H9 (cell line): ENCODE data around the gene NUDT3. TPM values are rescaled to one million over a fixed set of nuclear protein-coding genes. Genes with fewer than 3 reads are reported as not detected.

ENCODE experiments used
- DNase-seq: peaks from one replicate; pipeline ENCODE4 v3.0.0-alpha.2; 2017
- H2AFZ ChIP-seq: one replicate; pipeline ENCODE4 v1.6.1; 2013; ENCODE audit warnings: mild to moderate bottlenecking, low read length, control low read depth, moderate library complexity
- H2AK5ac ChIP-seq: 2 replicates; pipeline ENCODE4 v1.6.1; 2013; ENCODE audit warnings: low read length, control low read depth, mixed read lengths; ENCODE audit not compliant: insufficient read length
- H2BK120ac ChIP-seq: one replicate; pipeline ENCODE4 v1.6.1; 2013; ENCODE audit warnings: low read depth, mild to moderate bottlenecking, low read length, control low read depth, inconsistent platforms; ENCODE audit not compliant: poor library complexity, severe bottlenecking
- H2BK12ac ChIP-seq: 2 replicates; pipeline ENCODE4 v1.6.1; 2013; ENCODE audit warnings: low read length, control low read depth, mixed read lengths, low read depth; ENCODE audit not compliant: insufficient read length
- H2BK15ac ChIP-seq: 2 replicates; pipeline ENCODE4 v1.6.1; 2013; ENCODE audit warnings: low read depth, low read length, control low read depth
- H2BK20ac ChIP-seq: one replicate; pipeline ENCODE4 v1.6.1; 2013; ENCODE audit warnings: low read depth, mild to moderate bottlenecking, low read length, control low read depth, inconsistent platforms; ENCODE audit not compliant: poor library complexity, severe bottlenecking
- H2BK5ac ChIP-seq: 2 replicates; pipeline ENCODE4 v1.6.1; 2013; ENCODE audit warnings: low read length, control low read depth, mixed read lengths; ENCODE audit not compliant: insufficient read length
- H3K14ac ChIP-seq: 2 replicates; pipeline ENCODE4 v1.6.1; 2013; ENCODE audit warnings: low read length, control low read depth; ENCODE audit not compliant: insufficient read depth
- H3K18ac ChIP-seq: 2 replicates; pipeline ENCODE4 v1.6.1; 2013; ENCODE audit warnings: low read depth, mild to moderate bottlenecking, mixed read lengths, low read length, control low read depth; ENCODE audit not compliant: insufficient read length
- H3K23ac ChIP-seq: 2 replicates; pipeline ENCODE4 v1.6.1; 2013; ENCODE audit warnings: low read length, control low read depth, mixed read lengths, low read depth; ENCODE audit not compliant: insufficient read length
- H3K23me2 ChIP-seq: 2 replicates; pipeline ENCODE4 v1.6.1; 2013; ENCODE audit warnings: low read depth, mild to moderate bottlenecking, mixed read lengths, low read length, control low read depth; ENCODE audit not compliant: insufficient read length, poor library complexity, severe bottlenecking
- H3K27ac ChIP-seq: 2 replicates; pipeline ENCODE4 v1.5.1; 2013; ENCODE audit warnings: low read length, control low read depth, mixed read lengths, low read depth; ENCODE audit not compliant: insufficient read length
- H3K27me3 ChIP-seq: 2 replicates; pipeline ENCODE4 v1.6.1; 2013; ENCODE audit warnings: low read length, control low read depth, inconsistent platforms; ENCODE audit not compliant: insufficient read depth
- H3K4ac ChIP-seq: 2 replicates; pipeline ENCODE4 v1.6.1; 2013; ENCODE audit warnings: low read depth, mild to moderate bottlenecking, control low read depth, inconsistent platforms, low read length, moderate library complexity
- H3K4me1 ChIP-seq: 2 replicates; pipeline ENCODE4 v1.6.1; 2013; ENCODE audit warnings: low read length, control low read depth, inconsistent platforms; ENCODE audit not compliant: insufficient read depth
- H3K4me2 ChIP-seq: 2 replicates; pipeline ENCODE4 v1.6.1; 2013; ENCODE audit warnings: low read length, control low read depth, mixed read lengths; ENCODE audit not compliant: insufficient read length, insufficient read depth
- H3K56ac ChIP-seq: 2 replicates; pipeline ENCODE4 v1.6.1; 2013; ENCODE audit warnings: low read depth, mild to moderate bottlenecking, mixed read lengths, low read length, control low read depth; ENCODE audit not compliant: insufficient read length
- H3K79me1 ChIP-seq: 2 replicates; pipeline ENCODE4 v1.6.1; 2013; ENCODE audit warnings: low read depth, mild to moderate bottlenecking, moderate library complexity, low read length, control low read depth, inconsistent platforms; ENCODE audit not compliant: insufficient read depth, poor library complexity, severe bottlenecking
- H3K79me2 ChIP-seq: 2 replicates; pipeline ENCODE4 v1.6.1; 2013; ENCODE audit warnings: low read length, control low read depth, inconsistent platforms; ENCODE audit not compliant: insufficient read depth
- H3K9ac ChIP-seq: 2 replicates; pipeline ENCODE4 v1.6.1; 2013; ENCODE audit warnings: low read length, control low read depth, mixed read lengths; ENCODE audit not compliant: insufficient read length; ENCODE audit errors: extremely low read depth
- H3K9me3 ChIP-seq: one replicate; pipeline ENCODE4 v1.6.1; 2013; ENCODE audit warnings: low read depth, low read length, inconsistent platforms; ENCODE audit not compliant: control insufficient read depth
- H3T11ph ChIP-seq: one replicate; pipeline ENCODE4 v1.6.1; 2013; ENCODE audit warnings: mild to moderate bottlenecking, low read length, control low read depth, inconsistent platforms
- H4K20me1 ChIP-seq: one replicate; pipeline ENCODE4 v1.6.1; 2013; ENCODE audit not compliant: control insufficient read depth, insufficient read length, insufficient read depth
- H4K5ac ChIP-seq: 2 replicates; pipeline ENCODE4 v1.6.1; 2013; ENCODE audit warnings: low read depth, mild to moderate bottlenecking, mixed read lengths, low read length, control low read depth; ENCODE audit not compliant: insufficient read length
- H4K8ac ChIP-seq: replicated peaks from 2 replicates; pipeline ENCODE4 v1.6.1; 2013; ENCODE audit warnings: low read length, control low read depth, mixed read lengths, low read depth; ENCODE audit not compliant: insufficient read length
- H4K91ac ChIP-seq: 2 replicates; pipeline ENCODE4 v1.6.1; 2013; ENCODE audit warnings: low read depth, mild to moderate bottlenecking, moderate library complexity, mixed read lengths, low read length, control low read depth; ENCODE audit not compliant: insufficient read length
- H3K27ac Mint-ChIP-seq, 3 experiments: 2 replicates in 2 of 3; 3 replicates in 1 of 3; pipeline ENCODE4 v1.8.0; 2020 to 2021; ENCODE audit warnings: mixed read lengths in 3 of 3, mild to moderate bottlenecking in 1 of 3, moderate library complexity in 1 of 3
- H3K27me3 Mint-ChIP-seq: 2 replicates; pipeline ENCODE4 v1.8.0; 2021; ENCODE audit warnings: low read depth, mild to moderate bottlenecking, moderate library complexity, mixed read lengths
- H3K36me3 Mint-ChIP-seq, 3 experiments: 2 replicates in 2 of 3; 3 replicates in 1 of 3; pipeline ENCODE4 v1.8.0; 2020 to 2021; ENCODE audit warnings: low read depth in 3 of 3, mixed read lengths in 3 of 3; ENCODE audit not compliant: insufficient read depth in 1 of 3
- H3K4me1 Mint-ChIP-seq, 2 experiments: 2 replicates each; pipeline ENCODE4 v1.8.0; 2020; ENCODE audit warnings: mixed read lengths in 2 of 2
- H3K4me3 Mint-ChIP-seq, 2 experiments: 2 replicates in 1 of 2; 3 replicates in 1 of 2; pipeline ENCODE4 v1.8.0; 2020 to 2021; ENCODE audit warnings: mild to moderate bottlenecking in 2 of 2, mixed read lengths in 2 of 2, moderate library complexity in 1 of 2
- H3K9me3 Mint-ChIP-seq, 2 experiments: 2 replicates in 1 of 2; 3 replicates in 1 of 2; pipeline ENCODE4 v1.8.0; 2020; ENCODE audit warnings: mild to moderate bottlenecking in 2 of 2, mixed read lengths in 2 of 2, moderate library complexity in 1 of 2
- CTCF ChIP-seq: fragments of 200-600 bp; sonication (generic); conservative IDR thresholded peaks from 3 replicates; pipeline ENCODE4 v1.8.0; 2021; ENCODE audit warnings: antibody characterized with exemption, mild to moderate bottlenecking
- WGBS: extraction: QIAGEN DNeasy Blood & Tissue Kit; methylation state at CpG from one replicate; pipeline ENCODE4 v1.1.7; 2013; ENCODE audit warnings: missing lambda C conversion rate, low lambda C conversion rate, mixed read lengths; ENCODE audit not compliant: insufficient read length; ENCODE audit errors: extremely low coverage; 5-methylcytosine and 5-hydroxymethylcytosine counted together
- total RNA-seq: library from RNA; stranded (reverse); gene quantifications from 2 replicates; pipeline ENCODE4 v1.2.1, GENCODE V29; 2021

The NUDT3 gene
- total RNA-seq, 1 experiment from 2014 or later, result 23.6 TPM

- Histone ChIP-seq H4K20me1 (no peaks in the 10 kb centered on the region), H3K27me3 (no peaks in the 10 kb centered on the region), H3K56ac (no peak overlapping the region), H3K4me2 (no peak overlapping the region), H3K9ac (no peak overlapping the region), H2BK5ac (no peak overlapping the region), H3K14ac (no peak overlapping the region), H2AFZ (no peak overlapping the region), H3K79me2 (no peaks in the 10 kb centered on the region), H3K4me1 (no peaks in the 10 kb centered on the region), H3K27ac (no peak overlapping the region), H3K9me3 (no peaks in the 10 kb centered on the region), H3K23ac (no peak overlapping the region), H4K91ac (no peak overlapping the region), H3K4ac (no peak overlapping the region), H4K5ac (no peak overlapping the region), H3K23me2 (no peaks in the 10 kb centered on the region), H2BK120ac (no peak overlapping the region), H2AK5ac (no peak overlapping the region), H2BK20ac (no peak overlapping the region), H4K8ac (no peak overlapping the region), H2BK15ac (no peak overlapping the region), H3T11ph (no peak overlapping the region), H2BK12ac (no peak overlapping the region), H3K18ac (no peak overlapping the region), H3K79me1 (no peaks in the 10 kb centered on the region)
- DNase-seq, result no peak
- Mint-ChIP-seq H3K36me3 (peaks cover 6 to 14% (median 9%) of the 10 kb centered on the region in 3 experiments; a peak in 6 of 7 replicates), H3K4me3 (no peak overlapping the region), H3K9me3 (peaks cover 22 to 23% of the 10 kb centered on the region in 2 experiments), H3K4me1 (peaks cover 0 to 2% of the 10 kb centered on the region in 2 experiments; a peak in 1 of 4 replicates), H3K27me3 (peaks cover 5% of the 10 kb centered on the region), H3K27ac (no peak overlapping the region)
- WGBS, result no CpG with 5 or more reads among the region's 5 CpGs
- TF ChIP-seq CTCF, result no peak
Measured at GRCh38 chr6:34441526-34441925, 49.1 kb upstream of the NUDT3 start.
